Neural cell (in vitro differentiated cells): ENCODE measurements around the gene DHX58. TPM values are rescaled to one million over a fixed set of nuclear protein-coding genes. Genes with fewer than 3 reads are reported as not detected.

Experiments used
- H2AFZ ChIP-seq: fragments of 200-600, 300-800 bp; sonication (generic), shearing (Covaris generic); 2 replicates; pipeline ENCODE4 v1.6.0; 2014; ENCODE audit warnings: low read depth, mild to moderate bottlenecking, antibody characterized with exemption, low read length, moderate library complexity
- H3F3A ChIP-seq: fragments of 200-600 bp; shearing (Covaris generic); 2 replicates; pipeline ENCODE4 v1.6.1; 2016; ENCODE audit warnings: mild to moderate bottlenecking, moderate library complexity, mixed read lengths, antibody characterized with exemption, low read length; ENCODE audit not compliant: insufficient read depth, poor library complexity, severe bottlenecking
- H3K27ac ChIP-seq: fragments of 200-600, 300-800 bp; sonication (generic), shearing (Covaris generic); 2 replicates; pipeline ENCODE4 v1.5.1; 2014; ENCODE audit warnings: mild to moderate bottlenecking, low read length, moderate library complexity
- H3K27me3 ChIP-seq: fragments of 300-800, 200-600 bp; sonication (generic), shearing (Covaris generic); 2 replicates; pipeline ENCODE4 v1.6.0; 2014; ENCODE audit warnings: mild to moderate bottlenecking, low read depth, low read length, moderate library complexity; ENCODE audit not compliant: insufficient read depth
- H3K36me3 ChIP-seq: fragments of 300-800, 200-600 bp; sonication (generic), shearing (Covaris generic); 2 replicates; pipeline ENCODE4 v1.5.1; 2014; ENCODE audit warnings: mild to moderate bottlenecking, antibody characterized with exemption, low read length, moderate library complexity; ENCODE audit not compliant: insufficient read depth
- H3K4me2 ChIP-seq: fragments of 300-800, 200-600 bp; sonication (generic), shearing (Covaris generic); 2 replicates; pipeline ENCODE4 v1.6.0; 2014; ENCODE audit warnings: mild to moderate bottlenecking, low read length
- H3K4me3 ChIP-seq: fragments of 300-800, 200-600 bp; sonication (generic), shearing (Covaris generic); 2 replicates; pipeline ENCODE4 v1.5.1; 2014; ENCODE audit warnings: mild to moderate bottlenecking, low read length, moderate library complexity
- H3K79me2 ChIP-seq: fragments of 200-600 bp; shearing (Covaris generic); replicated peaks from 2 replicates; pipeline ENCODE4 v1.6.0; 2014; ENCODE audit warnings: mild to moderate bottlenecking, low read length, moderate library complexity; ENCODE audit not compliant: insufficient read depth
- H3K9ac ChIP-seq: fragments of 300-800, 200-600 bp; sonication (generic), shearing (Covaris generic); 2 replicates; pipeline ENCODE4 v1.6.1; 2016; ENCODE audit warnings: mild to moderate bottlenecking, low read length, mixed read lengths
- H3K9me2 ChIP-seq: fragments of 200-600 bp; shearing (Covaris generic); 2 replicates; pipeline ENCODE4 v1.6.1; 2016; ENCODE audit warnings: mild to moderate bottlenecking, low read length, mixed read lengths; ENCODE audit not compliant: insufficient read depth
- H3K9me3 ChIP-seq: fragments of 200-600, 300-800 bp; sonication (generic), shearing (Covaris generic); 2 replicates; pipeline ENCODE4 v1.6.1; 2016; ENCODE audit warnings: mild to moderate bottlenecking, mixed run types, low read length, moderate library complexity, mixed read lengths
- H4K20me1 ChIP-seq: fragments of 200-600 bp; shearing (Covaris generic); 2 replicates; pipeline ENCODE4 v1.6.1; 2016; ENCODE audit warnings: mild to moderate bottlenecking, mixed run types; ENCODE audit not compliant: insufficient read depth
- EP300 ChIP-seq: fragments of 450-650 bp; conservative IDR thresholded peaks from 2 replicates; pipeline ENCODE4 v1.6.1; 2014; ENCODE audit warnings: antibody characterized with exemption, mild to moderate bottlenecking, moderate library complexity; ENCODE audit not compliant: poor library complexity, severe bottlenecking
- MXI1 ChIP-seq: fragments of 450-650 bp; conservative IDR thresholded peaks from 2 replicates; pipeline ENCODE4 v1.6.1; 2014; ENCODE audit warnings: antibody characterized with exemption, mild to moderate bottlenecking; ENCODE audit not compliant: poor library complexity, severe bottlenecking
- POLR2AphosphoS5 ChIP-seq: IDR thresholded peaks from 2 replicates; pipeline ENCODE4 v1.6.1; 2012
- RAD21 ChIP-seq: fragments of 450-650 bp; conservative IDR thresholded peaks from 2 replicates; pipeline ENCODE4 v1.6.1; 2014; ENCODE audit warnings: antibody characterized with exemption, mild to moderate bottlenecking, moderate library complexity
- SMC3 ChIP-seq: fragments of 450-650 bp; conservative IDR thresholded peaks from 2 replicates; pipeline ENCODE4 v1.6.1; 2014; ENCODE audit warnings: antibody characterized with exemption, mild to moderate bottlenecking, moderate library complexity; ENCODE audit not compliant: poor library complexity
- TAF1 ChIP-seq: IDR thresholded peaks from 2 replicates; pipeline ENCODE4 v1.6.1; 2012; ENCODE audit warnings: low read depth
- polyA plus RNA-seq: library from polyadenylated mRNA; depleted of rRNA; stranded (reverse); fragments of >200 nt; gene quantifications from 2 replicates; pipeline ENCODE4 v1.2.3, GENCODE V29; 2014

DHX58 gene
- polyA plus RNA-seq, 1 donor from 2014 or later, result 0.87 TPM

DNA sequence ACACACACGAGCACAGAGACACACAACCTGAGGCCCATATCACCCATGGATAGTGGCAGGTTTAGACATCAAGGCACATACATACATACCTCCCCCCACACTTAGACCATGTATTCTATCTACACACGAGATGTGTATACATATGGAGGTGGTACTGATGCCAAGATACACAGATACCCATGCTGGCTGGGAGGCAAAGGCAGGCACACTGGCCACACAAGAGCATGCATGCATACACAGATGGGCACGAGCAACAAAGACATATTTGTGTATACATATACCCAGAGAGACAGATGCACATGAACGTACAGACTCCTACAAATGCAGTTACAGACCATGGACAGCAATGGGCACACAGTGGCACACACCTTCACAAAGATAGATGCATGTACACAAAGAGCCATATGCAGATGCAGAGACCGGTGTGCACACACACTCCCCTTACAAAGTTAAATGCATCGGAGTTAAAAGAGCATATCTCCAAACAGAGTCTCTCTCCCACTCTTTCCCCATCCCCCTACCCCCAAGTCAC, 60.1 kb downstream of the DHX58 start:
- no peak overlapping the region for H3K27ac ChIP-seq
- no peak overlapping the region for H3K4me2 ChIP-seq
- no peaks in the 10 kb centered on the region for H4K20me1 ChIP-seq
- TF ChIP-seq SMC3 (no peak), TAF1 (no peak), POLR2AphosphoS5 (no peak), EP300 (no peak), MXI1 (no peak)
- H3K9me2 ChIP-seq, result no peaks in the 10 kb centered on the region
- peaks cover 7% of the 10 kb centered on the region for H3K27me3 ChIP-seq
- H2AFZ ChIP-seq, result no peak overlapping the region
- no peak overlapping the region for H3K9ac ChIP-seq
- no peaks in the 10 kb centered on the region for H3F3A ChIP-seq
- H3K4me3 ChIP-seq, result no peak overlapping the region
- H3K9me3 ChIP-seq, result no peaks in the 10 kb centered on the region
- H3K79me2 ChIP-seq, result no peaks in the 10 kb centered on the region
- no peaks in the 10 kb centered on the region for H3K36me3 ChIP-seq

DNA sequence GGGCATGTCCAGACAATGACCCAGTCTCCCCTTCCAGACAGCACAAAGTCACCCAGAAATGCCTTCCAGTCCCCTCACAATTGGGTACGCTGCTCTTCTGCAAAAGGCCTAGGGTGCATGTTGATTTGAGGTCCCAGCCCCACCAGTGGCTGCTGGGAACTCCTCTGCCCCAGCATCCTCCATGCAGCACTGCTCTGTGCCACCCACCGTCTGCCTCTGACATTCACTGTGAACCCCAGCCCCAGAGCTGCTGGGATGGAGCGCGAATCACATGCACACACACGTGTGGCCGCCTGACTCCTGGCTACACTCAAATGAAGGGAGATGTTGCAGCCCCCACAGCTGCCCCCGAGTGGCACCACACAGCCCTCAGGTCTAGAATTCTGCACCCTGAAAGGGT, 60.9 kb downstream of the DHX58 start:
- TF ChIP-seq MXI1, result no peak
- no peak for TF ChIP-seq SMC3
- no peak for TF ChIP-seq RAD21
- TF ChIP-seq TAF1, result no peak
- TF ChIP-seq EP300, result no peak
- Histone ChIP-seq H3K27ac (no peak overlapping the region), H3K79me2 (no peaks in the 10 kb centered on the region), H3K9me3 (no peaks in the 10 kb centered on the region), H3K36me3 (no peaks in the 10 kb centered on the region), H3K27me3 (peaks cover 7% of the 10 kb centered on the region), H3K4me3 (no peak overlapping the region), H3K9ac (no peak overlapping the region), H3K4me2 (no peak overlapping the region), H4K20me1 (no peaks in the 10 kb centered on the region), H3F3A (no peaks in the 10 kb centered on the region), H3K9me2 (no peaks in the 10 kb centered on the region), H2AFZ (no peak overlapping the region)

Other genes with a start within 250 kb of the DHX58 start
- gene KLHL11, start 247.3 kb downstream of the DHX58 start, polyA plus RNA-seq, result 30.3 and 31.1 TPM in 2 replicates
- 136 and 148 TPM in 2 replicates for gene ACLY, start 193.8 kb downstream of the DHX58 start, polyA plus RNA-seq
- 5.2 and 5.7 TPM in 2 replicates for gene ODAD4, start 182.1 kb downstream of the DHX58 start, polyA plus RNA-seq
- 27.7 and 29.6 TPM in 2 replicates for gene CNP, start 145.9 kb downstream of the DHX58 start, polyA plus RNA-seq
- 107 and 126 TPM in 2 replicates for gene DNAJC7, start 95.3 kb downstream of the DHX58 start, polyA plus RNA-seq
- gene NKIRAS2, start 92.6 kb downstream of the DHX58 start, polyA plus RNA-seq, result 60.2 and 69.9 TPM in 2 replicates
- gene C17orf113, start 62.1 kb downstream of the DHX58 start, polyA plus RNA-seq, result 3.0 and 5.2 TPM in 2 replicates
- gene ZNF385C, start 14.2 kb downstream of the DHX58 start, polyA plus RNA-seq, result 0.69 and 2.5 TPM in 2 replicates
- 30.5 and 39.9 TPM in 2 replicates for gene KAT2A, start 8.7 kb upstream of the DHX58 start, polyA plus RNA-seq
- not detected in 2 replicates for gene HSPB9, start 10.1 kb upstream of the DHX58 start, polyA plus RNA-seq
- gene RAB5C, start 42.3 kb upstream of the DHX58 start, polyA plus RNA-seq, result 95.9 and 97.2 TPM in 2 replicates
- gene KCNH4, start 68.4 kb upstream of the DHX58 start, polyA plus RNA-seq, result 0.56 and 0.78 TPM in 2 replicates
- gene HCRT, start 72.7 kb upstream of the DHX58 start, polyA plus RNA-seq, result not detected in 2 replicates
- gene GHDC, start 81.8 kb upstream of the DHX58 start, polyA plus RNA-seq, result 2.5 and 3.2 TPM in 2 replicates
- gene STAT5B, start 163.7 kb upstream of the DHX58 start, polyA plus RNA-seq, result 47.4 and 54.9 TPM in 2 replicates
- gene STAT5A, start 175.8 kb upstream of the DHX58 start, polyA plus RNA-seq, result 0.08 and 0.28 TPM in 2 replicates